GM21367 (cell line): ENCODE measurements around the gene FITM1.

Experiments used
- ATAC-seq: cut with Tn5 transposase; IDR thresholded peaks from one replicate; pipeline ENCODE4 v1.9.1; 2021; ENCODE audit not compliant: unreplicated experiment

The FITM1 gene

DNA sequence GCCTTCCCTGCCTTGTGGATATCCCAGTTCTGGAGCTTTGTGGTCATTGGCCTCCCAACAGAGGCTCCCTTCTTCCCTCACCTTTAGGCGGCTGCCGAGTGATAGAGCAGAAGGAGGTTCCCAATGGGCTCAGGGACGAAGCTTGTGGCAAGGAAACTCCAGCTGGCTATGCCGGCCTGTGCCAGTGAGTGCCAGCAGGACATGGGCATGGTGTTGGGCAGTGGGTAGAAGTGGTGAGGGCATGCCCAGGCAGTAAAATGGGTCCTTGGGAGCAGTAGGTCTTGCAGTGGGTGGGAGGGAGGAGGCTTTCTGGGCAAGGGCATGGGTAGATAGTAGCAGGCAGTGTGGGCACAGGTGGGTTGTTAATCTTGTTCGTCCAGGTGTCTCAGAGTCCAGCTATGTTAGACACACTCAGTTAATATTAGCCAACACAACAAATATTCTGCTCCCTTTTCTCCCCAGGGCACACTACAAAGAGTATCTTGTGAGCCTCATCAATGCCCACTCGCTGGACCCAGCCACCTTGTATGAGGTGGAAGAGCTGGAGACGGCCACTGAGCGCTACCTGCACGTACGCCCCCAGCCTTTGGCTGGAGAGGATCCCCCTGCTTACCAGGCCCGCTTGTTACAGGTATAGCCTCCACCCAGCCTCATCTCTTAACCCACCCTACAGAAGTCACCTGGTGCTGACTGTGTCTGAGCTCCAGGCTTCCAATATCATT lies 29.5 kb downstream of the FITM1 start:
- ATAC-seq: no peak

DNA sequence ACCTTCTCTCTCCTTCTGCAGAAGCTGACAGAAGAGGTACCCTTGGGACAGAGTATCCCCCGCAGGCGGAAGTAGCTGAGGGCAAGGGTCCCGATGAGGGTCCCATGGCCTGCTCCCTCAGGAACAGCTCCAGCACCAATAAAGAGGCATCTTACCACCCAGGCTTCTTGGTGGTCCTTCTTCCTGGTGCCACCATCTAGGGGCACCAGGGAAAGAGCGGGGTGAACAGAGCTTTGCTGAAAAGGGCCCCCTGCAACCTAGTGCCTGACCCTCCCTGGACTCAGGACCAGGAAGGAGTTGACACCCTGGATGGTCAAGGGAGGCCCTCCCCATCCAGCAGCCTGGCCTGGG lies 30.0 kb downstream of the FITM1 start:
- ATAC-seq: peak; percentile 5

DNA sequence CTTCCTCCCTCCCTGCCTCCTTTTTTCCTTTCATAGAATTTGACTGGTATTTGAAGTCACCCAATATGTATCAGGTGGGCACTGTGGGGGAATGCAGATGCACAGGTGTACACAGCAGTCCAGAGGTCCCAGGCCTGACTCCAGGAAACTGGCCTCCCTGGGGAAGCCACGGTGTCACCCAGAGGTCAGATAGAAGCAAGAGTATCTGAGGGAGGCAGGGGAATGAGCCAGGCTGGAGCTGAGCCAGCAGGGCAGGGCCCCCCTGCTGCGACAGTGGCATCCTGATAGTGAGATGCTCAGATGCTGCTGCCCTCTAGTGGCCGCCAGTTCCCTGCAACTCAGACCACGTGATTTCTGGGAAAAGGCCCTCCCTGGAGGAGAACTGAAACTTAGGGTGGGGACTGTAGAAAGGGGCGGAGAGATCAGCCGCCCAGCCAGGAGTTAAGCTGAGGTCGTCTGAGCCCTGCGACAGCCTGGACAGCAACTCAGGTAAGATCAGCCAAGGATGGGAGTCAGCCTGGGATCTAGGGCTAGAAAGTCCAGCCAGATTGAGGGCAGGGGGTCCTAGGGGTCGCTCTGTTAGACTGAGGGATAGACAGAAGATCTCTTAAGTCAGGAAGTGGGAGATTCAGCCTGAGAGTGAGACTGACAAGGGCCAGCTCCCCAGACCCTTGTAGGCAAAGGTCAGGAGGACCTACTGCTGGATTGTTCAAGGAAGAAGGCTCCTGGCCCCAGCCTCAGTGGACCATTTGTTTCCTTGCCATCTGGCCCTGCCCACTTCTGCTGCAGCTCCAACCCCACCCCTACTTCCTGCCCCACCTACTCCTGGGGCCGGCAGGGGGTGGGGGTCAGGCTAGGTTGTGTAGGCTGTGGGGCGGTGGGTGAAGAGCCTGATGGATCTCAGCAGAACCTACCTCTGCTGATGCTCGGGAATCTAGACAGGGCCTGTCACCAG lies 30.7 kb downstream of the FITM1 start, which contains the start of gene IRF9:
Gene IRF9, plus strand, starts transcription at position 416 of the 955 bp plus-strand sequence. CDS start 880 bp downstream, outside the sequence.
- ATAC-seq: peak; percentile 65

DNA sequence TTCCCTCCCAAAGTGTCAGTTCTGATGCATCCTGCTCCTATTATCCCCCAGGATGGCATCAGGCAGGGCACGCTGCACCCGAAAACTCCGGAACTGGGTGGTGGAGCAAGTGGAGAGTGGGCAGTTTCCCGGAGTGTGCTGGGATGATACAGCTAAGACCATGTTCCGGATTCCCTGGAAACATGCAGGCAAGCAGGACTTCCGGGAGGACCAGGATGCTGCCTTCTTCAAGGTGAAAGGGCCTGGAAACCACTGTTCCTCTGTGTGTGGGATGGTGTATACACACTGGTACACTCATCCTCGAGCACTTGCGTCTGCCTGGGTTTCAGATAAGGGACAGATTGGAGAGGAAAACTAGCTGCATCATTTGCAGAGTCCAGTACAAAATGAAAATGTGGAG lies 31.6 kb downstream of the FITM1 start:
- no peak for ATAC-seq

DNA sequence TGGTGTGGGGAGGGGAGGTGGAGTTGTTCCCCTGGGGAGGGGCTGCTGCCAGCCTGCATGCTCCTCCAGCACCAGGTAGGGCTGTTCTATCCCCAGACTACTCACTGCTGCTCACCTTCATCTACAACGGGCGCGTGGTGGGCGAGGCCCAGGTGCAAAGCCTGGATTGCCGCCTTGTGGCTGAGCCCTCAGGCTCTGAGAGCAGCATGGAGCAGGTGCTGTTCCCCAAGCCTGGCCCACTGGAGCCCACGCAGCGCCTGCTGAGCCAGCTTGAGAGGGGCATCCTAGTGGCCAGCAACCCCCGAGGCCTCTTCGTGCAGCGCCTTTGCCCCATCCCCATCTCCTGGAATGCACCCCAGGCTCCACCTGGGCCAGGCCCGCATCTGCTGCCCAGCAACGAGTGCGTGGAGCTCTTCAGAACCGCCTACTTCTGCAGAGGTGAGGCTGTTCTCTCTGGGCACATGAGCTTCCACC lies 34.1 kb downstream of the FITM1 start:
- no peak for ATAC-seq

DNA sequence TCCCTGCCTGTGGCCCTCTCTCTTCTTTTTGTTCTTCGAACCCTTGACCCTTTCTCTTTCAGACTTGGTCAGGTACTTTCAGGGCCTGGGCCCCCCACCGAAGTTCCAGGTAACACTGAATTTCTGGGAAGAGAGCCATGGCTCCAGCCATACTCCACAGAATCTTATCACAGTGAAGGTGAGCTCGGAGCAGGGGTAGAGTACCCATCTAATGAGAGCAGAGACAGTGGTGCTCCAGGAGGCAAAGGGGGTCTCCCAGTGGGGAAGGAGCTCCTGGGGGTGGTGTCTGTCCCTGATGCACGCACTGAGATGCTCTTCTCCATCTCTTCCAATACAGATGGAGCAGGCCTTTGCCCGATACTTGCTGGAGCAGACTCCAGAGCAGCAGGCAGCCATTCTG lies 35.3 kb downstream of the FITM1 start:
- ATAC-seq: no peak

DNA sequence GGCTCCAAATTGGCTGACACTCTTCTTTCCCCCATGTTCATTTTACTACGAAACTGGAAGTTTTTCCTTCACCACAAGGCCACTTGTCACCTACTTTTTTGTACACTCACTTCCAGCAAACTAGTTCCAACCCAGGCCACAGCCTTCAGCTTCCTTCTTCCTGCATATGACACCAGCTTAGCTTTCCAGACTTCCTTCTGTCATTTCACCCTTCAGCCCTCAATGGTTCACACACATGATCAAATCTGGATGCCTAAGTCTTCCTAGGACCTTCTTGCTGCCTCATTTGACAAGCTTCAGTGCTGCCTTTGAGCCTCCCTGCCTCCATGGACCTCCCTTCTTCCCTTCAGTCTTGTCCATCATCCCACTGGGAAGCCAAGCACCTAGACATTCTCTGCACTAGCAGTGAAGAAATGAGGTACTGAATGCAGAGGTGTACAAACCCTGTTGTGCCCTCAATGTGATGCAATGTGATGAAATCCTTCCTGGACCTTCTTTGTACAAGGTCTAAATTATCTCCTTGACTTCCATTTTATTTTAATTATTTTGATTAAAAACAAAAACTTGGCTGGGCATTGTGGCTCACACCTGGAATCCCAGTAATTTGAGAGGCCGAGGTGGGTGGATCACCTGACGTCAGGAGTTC lies 37.1 kb downstream of the FITM1 start:
- ATAC-seq: no peak

DNA sequence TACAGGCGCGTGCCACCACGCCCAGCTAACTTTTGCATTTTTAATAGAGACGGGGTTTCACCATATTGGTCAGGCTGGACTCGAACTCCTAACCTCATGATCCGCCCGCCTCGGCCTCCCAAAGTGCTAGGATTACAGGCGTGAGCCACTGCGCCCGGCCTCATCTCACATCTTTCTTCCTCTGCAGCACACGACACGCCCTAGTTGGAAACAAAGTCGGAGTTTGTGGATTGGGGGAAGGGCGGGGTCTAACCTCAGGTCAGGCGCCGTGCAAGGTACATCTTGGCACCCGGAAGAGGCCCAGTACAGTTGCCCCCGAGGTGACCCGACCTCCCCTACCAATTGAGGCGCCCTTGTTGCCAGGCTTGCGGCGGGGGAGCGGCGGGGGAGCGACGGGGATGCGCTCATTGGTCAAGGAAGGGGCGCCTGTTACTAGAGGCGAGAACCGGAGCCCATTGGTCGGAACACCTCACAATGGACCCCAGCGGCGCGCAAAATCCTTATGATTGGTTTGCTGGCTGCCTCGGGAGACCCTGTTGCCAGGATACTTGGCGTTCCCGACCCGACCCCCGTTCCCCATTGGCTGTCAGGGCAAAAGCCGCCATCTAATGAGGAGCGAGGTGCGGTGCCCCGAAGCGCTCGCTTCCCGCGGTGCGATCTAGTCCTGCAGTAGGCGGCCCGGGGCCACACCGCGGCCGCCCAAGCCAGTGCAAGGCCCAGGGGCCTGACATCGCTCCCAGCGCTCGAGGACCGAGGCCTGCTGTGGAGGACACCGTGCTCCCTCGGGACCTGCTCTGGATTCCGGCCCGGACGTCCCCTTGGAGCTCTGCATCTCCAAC lies 41.2 kb downstream of the FITM1 start, which contains the start of gene REC8:
Gene REC8, plus strand, starts transcription at position 659 of the 839 bp plus-strand sequence. CDS start 473 bp downstream, outside the sequence.
- peak; percentile 78 for ATAC-seq

DNA sequence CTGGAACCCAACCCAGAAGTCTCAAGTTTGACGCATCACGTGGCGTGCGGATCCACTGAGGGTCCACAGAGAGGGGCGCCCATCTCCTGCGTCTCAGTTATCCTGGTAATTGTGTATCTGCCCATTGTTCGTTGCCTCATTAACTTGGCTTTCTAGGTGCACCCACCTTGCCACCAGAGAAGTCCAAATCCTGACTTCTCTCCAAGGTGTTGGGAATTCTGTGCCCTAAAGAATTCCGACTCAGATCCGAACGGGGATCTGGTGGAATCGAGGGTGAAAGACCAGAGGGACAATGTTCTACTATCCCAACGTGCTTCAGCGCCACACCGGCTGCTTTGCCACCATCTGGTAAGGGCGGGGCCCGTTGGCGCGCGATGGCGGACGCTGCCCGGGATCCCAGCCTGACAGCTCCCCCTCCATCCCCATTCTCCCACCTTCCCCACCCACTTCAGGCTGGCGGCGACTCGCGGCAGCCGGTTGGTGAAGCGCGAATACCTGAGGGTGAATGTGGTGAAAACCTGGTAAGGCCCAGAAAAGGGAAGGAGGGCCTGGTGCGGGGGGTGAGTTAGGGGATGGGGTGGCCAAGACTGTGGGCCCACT lies 41.9 kb downstream of the FITM1 start:
- no peak for ATAC-seq

DNA sequence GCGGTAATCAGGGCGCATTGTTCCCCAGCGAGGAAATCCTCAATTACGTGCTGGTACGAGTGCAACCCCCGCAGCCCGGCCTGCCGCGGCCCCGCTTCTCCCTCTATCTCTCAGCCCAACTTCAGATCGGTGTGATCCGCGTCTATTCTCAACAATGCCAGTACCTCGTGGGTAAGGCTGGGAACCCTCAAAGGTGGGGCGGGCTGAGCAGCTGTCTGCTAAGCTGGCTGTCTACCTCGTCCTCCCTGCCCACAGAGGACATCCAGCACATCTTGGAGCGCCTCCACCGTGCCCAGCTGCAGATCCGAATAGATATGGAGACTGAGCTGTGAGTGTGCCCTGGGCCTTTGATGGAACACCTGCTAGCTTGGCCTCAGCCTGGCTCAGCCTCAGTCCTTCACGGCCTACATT lies 42.4 kb downstream of the FITM1 start:
- ATAC-seq: no peak

DNA sequence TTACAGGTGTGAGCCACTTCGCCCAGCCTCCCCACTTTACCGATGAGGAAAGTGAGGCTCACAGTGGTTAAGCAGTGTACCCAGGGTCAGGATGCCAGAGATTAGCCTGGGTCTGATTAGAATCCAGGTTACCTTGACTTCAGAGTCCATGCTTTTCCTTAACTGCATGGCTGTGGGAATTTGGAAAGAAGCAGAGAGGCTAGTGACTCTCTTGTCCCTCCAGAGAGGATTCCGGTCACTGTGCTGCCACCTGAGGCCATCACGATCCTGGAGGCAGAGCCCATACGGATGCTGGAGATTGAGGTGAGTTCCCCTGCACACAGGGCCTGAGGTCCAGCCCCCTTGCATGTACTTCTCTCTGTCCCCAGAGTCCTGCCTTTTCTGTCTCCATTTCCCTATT lies 46.1 kb downstream of the FITM1 start:
- ATAC-seq: no peak

DNA sequence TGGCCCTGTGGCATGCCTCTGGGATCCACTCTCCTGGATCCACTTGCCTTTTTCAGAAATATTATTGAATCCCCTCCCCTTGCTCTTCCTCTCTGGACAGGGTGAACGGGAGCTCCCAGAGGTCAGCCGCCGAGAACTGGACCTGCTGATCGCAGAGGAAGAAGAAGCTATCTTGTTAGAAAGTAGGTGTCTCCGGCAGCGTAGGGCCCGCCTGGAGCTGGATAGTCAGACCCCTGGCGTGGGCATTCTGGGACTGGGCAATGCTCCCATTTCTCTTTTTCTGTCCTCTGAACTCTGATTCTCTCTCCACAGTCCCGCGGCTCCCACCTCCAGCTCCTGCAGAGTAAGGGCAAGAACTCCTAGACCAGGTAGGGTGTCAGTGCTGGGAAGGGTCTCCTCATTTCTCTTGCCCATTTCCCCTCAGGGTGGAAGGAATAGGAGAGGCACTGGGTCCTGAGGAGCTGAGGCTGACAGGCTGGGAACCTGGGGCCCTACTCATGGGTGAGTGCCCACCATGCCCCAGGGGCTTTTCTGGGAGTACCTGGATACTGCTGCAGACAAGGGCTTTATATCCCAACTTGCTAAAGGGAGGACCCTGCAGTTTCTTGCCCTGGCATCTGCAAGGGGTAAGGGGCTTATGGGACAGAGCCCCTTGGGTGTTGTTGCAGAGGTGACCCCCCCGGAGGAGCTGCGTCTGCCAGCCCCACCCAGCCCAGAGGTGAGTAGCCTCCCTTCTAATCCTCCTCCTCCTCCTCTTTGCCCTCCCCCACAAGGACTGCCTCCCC lies 46.8 kb downstream of the FITM1 start:
- ATAC-seq: no peak

DNA sequence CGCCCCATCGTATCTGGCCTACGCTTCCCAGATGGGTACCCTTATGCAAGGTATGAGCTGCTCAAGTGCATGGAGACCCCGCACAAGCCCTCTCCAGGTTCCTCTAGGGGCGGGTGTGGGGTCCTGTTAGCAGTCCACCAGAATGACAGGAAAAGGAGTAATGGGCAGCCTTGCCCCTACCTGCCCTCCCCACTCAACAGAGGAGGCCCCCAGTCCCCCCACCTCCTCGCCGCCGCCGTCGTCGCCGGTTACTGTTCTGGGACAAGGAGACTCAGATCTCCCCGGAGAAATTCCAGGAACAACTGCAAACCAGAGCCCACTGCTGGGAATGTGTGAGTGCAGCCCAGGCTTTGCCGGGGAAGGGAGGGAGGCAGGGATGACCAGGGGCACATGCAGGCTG lies 47.4 kb downstream of the FITM1 start:
- ATAC-seq: no peak

DNA sequence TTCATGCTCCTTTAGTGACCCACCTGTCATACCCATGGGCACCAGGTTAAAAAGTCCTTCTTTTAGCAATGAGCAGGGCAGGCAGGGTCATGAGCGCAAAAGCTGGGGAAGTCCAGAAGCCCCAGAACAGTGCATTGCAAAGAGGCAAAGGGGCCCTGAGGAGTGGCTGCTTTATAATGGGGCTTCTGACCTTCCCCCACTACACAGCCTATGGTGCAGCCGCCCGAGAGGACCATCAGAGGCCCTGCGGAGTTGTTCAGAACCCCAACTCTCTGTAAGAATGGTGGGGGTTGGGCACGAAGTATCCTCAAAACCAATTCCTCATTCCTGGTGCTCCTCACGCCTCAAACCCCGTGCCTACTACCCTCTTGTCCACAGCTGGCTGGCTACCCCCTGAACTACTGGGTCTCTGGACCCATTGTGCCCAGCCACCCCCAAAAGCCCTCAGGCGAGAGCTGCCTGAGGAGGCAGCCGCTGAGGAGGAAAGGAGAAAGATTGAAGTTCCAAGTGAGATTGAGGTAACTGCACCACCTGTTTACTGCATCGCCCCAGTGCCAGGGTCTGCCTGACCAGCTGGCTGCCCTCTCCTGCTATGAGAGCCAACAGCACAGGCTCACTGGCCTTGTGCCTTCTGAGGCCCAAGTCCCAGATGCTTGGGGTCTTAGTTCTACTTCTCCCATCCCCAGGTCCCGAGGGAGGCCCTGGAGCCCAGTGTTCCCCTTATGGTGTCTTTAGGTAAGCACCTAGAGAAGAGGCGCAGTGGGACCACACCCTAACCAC lies 48.1 kb downstream of the FITM1 start:
- no peak for ATAC-seq

DNA sequence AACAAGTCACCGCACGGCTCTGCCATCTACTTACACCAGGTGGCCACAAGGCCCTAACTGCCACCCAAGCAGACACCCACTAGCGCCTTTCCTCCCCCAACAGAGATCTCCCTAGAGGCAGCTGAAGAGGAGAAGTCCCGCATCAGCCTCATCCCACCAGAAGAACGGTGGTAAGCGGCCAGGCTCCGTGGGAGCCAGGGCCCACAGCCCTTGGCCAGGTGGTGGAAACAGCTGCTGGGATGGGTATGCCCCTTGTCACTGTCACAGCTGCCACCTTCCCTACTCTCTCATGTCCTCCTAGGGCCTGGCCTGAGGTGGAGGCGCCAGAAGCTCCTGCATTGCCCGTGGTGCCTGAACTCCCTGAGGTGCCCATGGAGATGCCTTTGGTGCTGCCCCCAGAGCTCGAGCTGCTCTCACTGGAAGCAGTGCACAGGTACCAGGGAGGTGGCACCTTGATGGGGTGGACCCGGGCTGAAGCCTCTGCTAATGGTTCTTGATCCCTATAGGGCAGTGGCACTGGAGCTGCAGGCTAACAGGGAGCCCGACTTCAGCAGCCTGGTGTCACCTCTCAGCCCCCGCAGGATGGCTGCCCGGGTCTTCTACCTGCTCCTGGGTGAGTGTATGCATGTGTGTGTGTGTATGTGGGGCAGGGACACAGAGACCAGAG lies 49.0 kb downstream of the FITM1 start:
- no peak for ATAC-seq

DNA sequence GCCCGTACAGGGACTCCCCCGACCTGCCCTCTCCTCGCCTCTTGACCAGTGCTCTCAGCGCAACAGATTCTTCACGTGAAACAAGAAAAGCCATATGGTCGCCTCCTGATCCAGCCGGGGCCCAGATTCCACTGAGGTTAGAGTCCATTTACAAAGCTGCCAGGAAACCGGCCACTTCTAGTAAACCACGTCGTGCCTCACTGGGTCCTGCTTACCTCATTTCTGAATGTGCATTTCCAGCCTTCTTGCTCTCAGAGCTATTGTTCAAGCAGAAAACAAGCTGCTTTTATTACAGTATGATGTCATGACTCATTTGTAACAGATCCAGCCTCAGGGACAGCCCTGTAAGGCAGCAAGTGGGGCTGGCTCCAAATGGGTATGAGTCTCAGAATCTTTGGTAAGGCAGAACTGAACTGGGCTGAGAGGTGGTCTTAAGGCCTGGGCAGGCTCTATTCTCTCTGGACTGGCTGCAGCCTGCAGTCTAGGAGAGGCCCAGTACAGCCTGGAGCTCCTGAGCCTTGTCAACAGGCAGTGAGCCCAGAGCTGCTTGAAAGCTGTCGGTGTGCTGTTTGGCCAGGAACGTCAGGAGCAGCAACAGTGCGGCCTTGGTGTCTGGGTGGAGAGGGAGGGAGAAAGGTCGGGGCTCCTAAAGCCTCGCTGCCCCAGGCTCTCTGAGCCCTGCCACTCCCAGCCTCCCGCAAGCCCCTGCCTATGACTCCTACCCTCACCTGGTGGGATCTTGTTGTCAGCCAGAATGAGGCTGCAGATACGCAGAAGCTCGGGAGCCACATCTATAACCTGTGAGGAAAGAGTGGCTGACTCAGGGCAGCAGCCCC lies 49.7 kb downstream of the FITM1 start:
- ATAC-seq: no peak
